MM.1S (cell line): ENCODE results near the gene SSBP2.

Source experiments
- CTCF ChIP-seq: fragments of 300-600 bp; sonication (generic); IDR thresholded peaks from 2 replicates; pipeline ENCODE4 v1.5.1; 2016; ENCODE audit warnings: antibody characterized with exemption, low read length, mixed read lengths
- EZH2 ChIP-seq: fragments of 300-600 bp; sonication (generic); optimal IDR thresholded peaks from 2 replicates; pipeline ENCODE3; 2017; ENCODE audit warnings: low read depth, mild to moderate bottlenecking, antibody characterized with exemption, low read length, mixed read lengths

DNA sequence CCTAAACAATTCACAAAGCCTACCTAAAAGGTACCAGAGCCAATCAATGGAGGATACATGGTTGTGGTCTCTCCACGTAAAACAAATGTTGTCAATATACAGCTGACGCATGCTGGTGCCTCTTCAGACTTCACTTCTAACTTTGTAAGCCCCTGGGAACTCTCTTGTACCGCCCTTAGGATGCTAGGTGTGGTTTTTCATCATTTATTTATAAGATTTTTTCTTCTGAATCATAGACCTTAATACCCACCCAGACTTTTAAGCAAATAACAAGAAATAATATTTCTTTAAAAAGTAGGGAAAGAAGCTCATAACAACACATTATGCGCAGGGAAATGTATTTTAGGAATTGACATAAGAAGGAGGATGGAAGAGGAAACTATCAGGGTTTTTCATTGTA, 33.0 kb downstream of the SSBP2 start:
- TF ChIP-seq CTCF = no peak
- no peak for TF ChIP-seq EZH2
